CD4-positive, alpha-beta T cell treated with Interleukin-1 beta for 1 hour (primary cell): ENCODE results near the gene KCNQ2.

Source experiments
- DNase-seq, 2 donors: peaks; one replicate each; pipeline ENCODE4 v3.0.0-alpha.2; 2020 to 2022

KCNQ2 gene

GRCh38 chr20:63365601-63366389 is 106.7 kb downstream of the KCNQ2 start:
- DNase-seq: no peak

GRCh38 chr20:63364801-63365585 is 107.5 kb downstream of the KCNQ2 start:
- DNase-seq: no peak

GRCh38 chr20:63363981-63364561 is 108.4 kb downstream of the KCNQ2 start:
- DNase-seq: no peak

- DNase-seq: no peak
Observed at GRCh38 chr20:63363013-63363957, 109.2 kb downstream of the KCNQ2 start.

- no peak for DNase-seq
Observed at GRCh38 chr20:63362436-63363009, 109.9 kb downstream of the KCNQ2 start.

GRCh38 chr20:63361519-63362435 is 110.7 kb downstream of the KCNQ2 start:
- no peak for DNase-seq

- no peak for DNase-seq
Observed at GRCh38 chr20:63360850-63361518, 111.5 kb downstream of the KCNQ2 start, which contains the start of gene CHRNA4. CHRNA4 (minus strand) TSS chr20:63361349; CDS start chr20:63361165, 184 bp downstream.

GRCh38 chr20:63359937-63360849 is 112.3 kb downstream of the KCNQ2 start:
- DNase-seq: no peak

- DNase-seq: no peak
Observed at GRCh38 chr20:63359164-63359934, 113.1 kb downstream of the KCNQ2 start.

- DNase-seq: no peak
Observed at GRCh38 chr20:63357921-63358905, 114.2 kb downstream of the KCNQ2 start.

- no peak for DNase-seq
Observed at GRCh38 chr20:63356931-63357879, 115.2 kb downstream of the KCNQ2 start.

GRCh38 chr20:63356511-63356910 is 115.9 kb downstream of the KCNQ2 start:
- no peak for DNase-seq

- DNase-seq: no peak
Observed at GRCh38 chr20:63355781-63356295, 116.6 kb downstream of the KCNQ2 start.

GRCh38 chr20:63354636-63355350 is 117.7 kb downstream of the KCNQ2 start:
- no peak for DNase-seq

GRCh38 chr20:63352811-63353221 is 119.6 kb downstream of the KCNQ2 start:
- no peak for DNase-seq
